Measurements from ENCODE around the gene TMX4.
A peak's percentile ranks its signal among the peaks of the same experiment; 100 is the strongest.
"Not testable (repeated sequence)": the region's sequence is repeated elsewhere in the genome, so short reads cannot be mapped to it uniquely, and the experiment has no call there.

The TMX4 gene

DNA sequence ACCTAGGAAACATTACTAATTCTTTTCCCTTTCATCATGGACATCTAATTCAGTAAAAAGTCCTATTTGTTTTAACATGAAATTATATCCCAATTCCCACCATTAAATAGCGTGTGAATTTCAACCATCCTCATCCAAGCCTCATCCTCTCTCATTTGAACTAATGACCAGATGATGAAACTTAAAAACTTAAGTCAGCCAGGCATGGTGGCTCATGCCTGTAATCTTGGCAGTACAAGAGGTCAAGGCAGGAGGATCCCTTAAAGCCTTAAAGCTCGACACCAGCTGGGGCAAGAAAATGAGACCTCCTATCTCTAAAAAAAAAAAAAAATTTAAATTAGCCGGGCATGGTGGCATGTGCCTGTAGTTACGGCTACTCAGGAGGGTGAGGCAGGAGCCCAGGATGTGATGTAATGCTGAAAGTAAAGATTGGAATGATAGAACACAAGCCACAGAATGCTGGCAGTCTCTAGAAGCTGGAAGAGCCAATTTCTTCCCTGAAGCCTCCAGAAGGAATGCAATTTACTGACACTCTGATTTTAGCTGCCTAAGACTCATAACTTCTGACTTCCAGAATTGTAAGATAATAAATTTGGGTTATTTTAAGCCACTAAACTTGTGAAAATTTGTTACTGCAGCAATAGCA lies 52.2 kb downstream of the TMX4 start:
- 92% methylated on average over 4 of the region's 4 CpGs for WGBS
- no peaks in the 10 kb centered on the region for H3K9me3 ChIP-seq (ENCODE audit: insufficient read depth, low read depth, low read length)
- H3K27ac ChIP-seq (ENCODE audit: low read depth, low read length) = no peak overlapping the region
- H3K27me3 ChIP-seq (ENCODE audit: insufficient read depth, low read length) = no peaks in the 10 kb centered on the region
- no peak overlapping the region for H3K9ac ChIP-seq (ENCODE audit: low read depth, low read length)
- H3K36me3 ChIP-seq (ENCODE audit: insufficient read depth, low read length) = no peaks in the 10 kb centered on the region
- no peak overlapping the region for H3K4me3 ChIP-seq (ENCODE audit: low read length)
- no peaks in the 10 kb centered on the region for H3K4me1 ChIP-seq (ENCODE audit: insufficient read depth, low read length)

DNA sequence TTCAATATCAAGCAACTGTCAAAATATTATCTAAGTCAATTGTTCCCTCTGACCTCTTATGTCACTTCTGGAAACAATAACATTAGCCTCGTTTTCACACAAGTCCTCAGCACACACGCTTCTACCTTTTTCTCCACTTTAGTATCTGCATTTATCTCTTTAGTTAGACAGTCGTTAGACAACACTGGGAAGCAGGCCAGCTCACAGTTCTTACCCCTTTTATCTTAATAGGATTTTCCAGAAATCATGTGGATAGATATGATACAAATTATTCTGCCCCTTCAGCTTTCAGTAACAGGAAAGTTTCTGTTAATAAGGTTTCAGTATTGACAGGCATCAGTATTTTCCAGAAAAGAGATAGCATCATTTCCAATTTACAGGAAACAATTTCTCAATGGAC lies 53.4 kb downstream of the TMX4 start:
- Histone ChIP-seq H3K9ac (ENCODE audit: low read depth, low read length) (no peak overlapping the region), H3K9me3 (ENCODE audit: insufficient read depth, low read depth, low read length) (no peaks in the 10 kb centered on the region), H3K4me1 (ENCODE audit: insufficient read depth, low read length) (no peaks in the 10 kb centered on the region), H3K27ac (ENCODE audit: low read depth, low read length) (no peak overlapping the region), H3K27me3 (ENCODE audit: insufficient read depth, low read length) (no peaks in the 10 kb centered on the region), H3K36me3 (ENCODE audit: insufficient read depth, low read length) (no peaks in the 10 kb centered on the region), H3K4me3 (ENCODE audit: low read length) (no peak overlapping the region)
- 89% methylated on average over 3 of the region's 3 CpGs for WGBS

DNA sequence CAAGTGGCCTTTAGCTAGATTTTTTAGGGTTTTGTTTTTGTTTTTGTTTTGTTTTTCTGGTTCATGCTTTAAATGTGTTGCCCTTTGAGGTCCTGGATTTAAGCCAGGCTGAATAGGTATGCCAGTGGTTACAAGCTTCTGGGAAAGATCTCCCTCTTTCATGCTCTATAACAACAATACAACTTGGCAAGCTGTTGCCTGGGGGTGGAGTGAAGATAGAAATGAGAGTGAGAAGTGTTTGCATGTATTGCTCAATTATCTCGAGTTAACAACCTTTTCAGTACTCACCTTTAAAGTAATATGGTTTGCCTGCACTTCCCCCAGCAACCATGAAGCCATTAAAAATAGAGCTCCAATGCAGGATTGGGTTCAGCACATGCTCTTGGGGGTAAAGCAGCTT lies 60.1 kb downstream of the TMX4 start:
- peaks cover 26% of the 10 kb centered on the region for H3K9me3 ChIP-seq (ENCODE audit: insufficient read depth, low read depth, low read length)
- H3K27me3 ChIP-seq (ENCODE audit: insufficient read depth, low read length) = no peaks in the 10 kb centered on the region
- H3K36me3 ChIP-seq (ENCODE audit: insufficient read depth, low read length) = no peaks in the 10 kb centered on the region
- H3K27ac ChIP-seq (ENCODE audit: low read depth, low read length) = no peak overlapping the region
- H3K4me1 ChIP-seq (ENCODE audit: insufficient read depth, low read length) = no peaks in the 10 kb centered on the region
- H3K4me3 ChIP-seq (ENCODE audit: low read length) = no peak overlapping the region
- H3K9ac ChIP-seq (ENCODE audit: low read depth, low read length) = no peak overlapping the region
- 100% methylated on average over 1 of the region's 1 CpG for WGBS

DNA sequence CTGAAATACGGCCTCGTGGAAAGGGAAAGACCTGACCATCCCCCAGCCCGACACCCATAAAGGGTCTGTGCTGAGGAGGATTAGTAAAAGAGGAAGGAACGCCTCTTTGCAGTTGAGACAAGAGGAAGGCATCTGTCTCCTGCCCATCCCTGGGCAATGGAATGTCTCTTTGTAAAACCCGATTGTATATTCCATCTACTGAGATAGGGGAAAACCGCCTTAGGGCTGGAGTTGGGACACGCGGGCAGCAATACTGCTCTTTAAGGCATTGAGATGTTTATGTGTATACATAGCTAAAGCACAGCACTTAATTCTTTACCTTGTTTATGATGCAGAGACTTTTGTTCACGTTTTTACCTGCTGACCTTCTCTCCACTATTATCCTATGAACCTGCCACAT lies 63.0 kb downstream of the TMX4 start:
- WGBS = 93% methylated on average over 7 of the region's 9 CpGs
- not testable (repeated sequence) for H3K9ac ChIP-seq (ENCODE audit: low read depth, low read length); H3K4me1 ChIP-seq (ENCODE audit: insufficient read depth, low read length); H3K27me3 ChIP-seq (ENCODE audit: insufficient read depth, low read length); H3K36me3 ChIP-seq (ENCODE audit: insufficient read depth, low read length); H3K27ac ChIP-seq (ENCODE audit: low read depth, low read length); H3K4me3 ChIP-seq (ENCODE audit: low read length)
- H3K9me3 ChIP-seq (ENCODE audit: insufficient read depth, low read depth, low read length) = peaks cover 26% of the 10 kb centered on the region

DNA sequence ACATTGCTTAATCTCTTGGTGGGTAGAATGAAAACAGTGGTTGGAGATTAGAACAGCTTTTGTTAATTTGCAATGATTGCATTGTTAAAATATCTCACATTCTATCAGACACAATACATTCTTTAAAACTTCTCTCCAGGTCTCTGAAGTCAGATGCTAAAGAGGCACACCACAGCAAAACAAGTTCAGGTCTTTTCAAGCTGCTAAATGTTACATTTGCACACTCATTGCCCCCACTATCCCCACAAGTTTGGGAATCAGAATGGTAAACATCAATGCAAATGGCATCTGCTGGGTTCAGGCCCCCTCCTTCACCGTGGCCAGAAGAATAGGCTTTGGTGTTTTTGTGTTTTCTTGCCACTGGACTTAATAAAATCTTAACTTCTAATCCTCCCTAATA lies 69.2 kb downstream of the TMX4 start:
- H3K4me1 ChIP-seq (ENCODE audit: insufficient read depth, low read length) = peaks cover 5% of the 10 kb centered on the region; the same call in 1 of the 2 replicates
- no peak overlapping the region for H3K9ac ChIP-seq (ENCODE audit: low read depth, low read length)
- no peaks in the 10 kb centered on the region for H3K36me3 ChIP-seq (ENCODE audit: insufficient read depth, low read length)
- peaks cover 8% of the 10 kb centered on the region; the same call in 1 of the 2 replicates for H3K9me3 ChIP-seq (ENCODE audit: insufficient read depth, low read depth, low read length)
- H3K4me3 ChIP-seq (ENCODE audit: low read length) = no peak overlapping the region
- H3K27ac ChIP-seq (ENCODE audit: low read depth, low read length) = peak overlapping the region; percentile 56; the same call in 1 of the 2 replicates
- H3K27me3 ChIP-seq (ENCODE audit: insufficient read depth, low read length) = no peaks in the 10 kb centered on the region
- WGBS = 67% methylated on average over 1 of the region's 1 CpG

DNA sequence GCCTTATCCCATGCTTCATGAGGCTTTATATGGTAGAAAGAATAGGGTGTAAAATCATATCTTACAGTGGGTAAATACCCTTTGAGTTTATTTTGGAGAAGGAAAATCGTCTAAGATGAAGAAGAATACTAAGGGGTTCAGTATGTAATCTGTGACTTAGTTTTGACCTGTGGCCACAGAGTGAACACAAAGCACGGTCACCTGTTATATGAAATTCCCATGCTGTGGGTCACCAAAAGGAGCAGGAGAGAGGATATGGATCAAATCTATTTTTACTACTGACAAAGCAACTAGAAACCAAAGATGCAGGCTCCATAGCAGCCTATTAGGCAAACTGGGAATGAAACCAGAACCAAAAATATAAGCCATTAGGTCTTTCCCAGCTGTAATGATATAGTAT lies 75.7 kb downstream of the TMX4 start:
- H3K9me3 ChIP-seq (ENCODE audit: insufficient read depth, low read depth, low read length) = peaks cover 18% of the 10 kb centered on the region
- H3K36me3 ChIP-seq (ENCODE audit: insufficient read depth, low read length) = no peaks in the 10 kb centered on the region
- H3K4me1 ChIP-seq (ENCODE audit: insufficient read depth, low read length) = no peaks in the 10 kb centered on the region
- H3K27ac ChIP-seq (ENCODE audit: low read depth, low read length) = no peak overlapping the region
- H3K9ac ChIP-seq (ENCODE audit: low read depth, low read length) = no peak overlapping the region
- 75% methylated on average over 2 of the region's 2 CpGs for WGBS
- H3K27me3 ChIP-seq (ENCODE audit: insufficient read depth, low read length) = no peaks in the 10 kb centered on the region
- no peak overlapping the region for H3K4me3 ChIP-seq (ENCODE audit: low read length)

DNA sequence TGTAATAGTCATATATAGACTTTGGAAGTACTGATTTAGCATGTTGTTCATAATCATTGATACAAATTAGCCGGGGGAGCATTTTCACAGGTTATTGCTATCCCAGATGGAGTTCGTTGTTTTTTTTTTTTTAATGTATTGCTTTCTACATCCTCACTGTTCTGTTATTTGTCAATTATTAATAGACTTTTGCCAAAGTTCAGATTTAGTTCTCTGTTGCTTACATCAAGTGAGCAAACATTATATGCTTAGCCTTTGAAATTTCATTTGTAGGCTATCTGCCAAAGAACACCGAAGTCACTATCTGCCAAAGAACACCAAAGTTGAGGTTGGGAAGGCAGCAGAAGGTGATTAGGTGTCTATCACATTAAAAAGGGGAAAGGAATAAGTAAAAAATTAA lies 79.2 kb downstream of the TMX4 start, which contains the start of gene HAO1:
Gene HAO1 (minus strand): TSS at position 118 of the 400 bp plus-strand sequence. CDS start 36 bp downstream, at position 82.
- Histone ChIP-seq H3K9ac (ENCODE audit: low read depth, low read length) (no peak within 1 kb of the TSS), H3K9me3 (ENCODE audit: insufficient read depth, low read depth, low read length) (peaks cover 10% of the 10 kb centered on the region), H3K4me3 (ENCODE audit: low read length) (no peak within 1 kb of the TSS), H3K4me1 (ENCODE audit: insufficient read depth, low read length) (peaks cover 5% of the 10 kb centered on the region; the same call in 1 of the 2 replicates), H3K27me3 (ENCODE audit: insufficient read depth, low read length) (no peaks in the 10 kb centered on the region), H3K27ac (ENCODE audit: low read depth, low read length) (no peak within 1 kb of the TSS), H3K36me3 (ENCODE audit: insufficient read depth, low read length) (no peaks in the 10 kb centered on the region)
- WGBS = 100% methylated on average over 2 of the region's 3 CpGs

DNA sequence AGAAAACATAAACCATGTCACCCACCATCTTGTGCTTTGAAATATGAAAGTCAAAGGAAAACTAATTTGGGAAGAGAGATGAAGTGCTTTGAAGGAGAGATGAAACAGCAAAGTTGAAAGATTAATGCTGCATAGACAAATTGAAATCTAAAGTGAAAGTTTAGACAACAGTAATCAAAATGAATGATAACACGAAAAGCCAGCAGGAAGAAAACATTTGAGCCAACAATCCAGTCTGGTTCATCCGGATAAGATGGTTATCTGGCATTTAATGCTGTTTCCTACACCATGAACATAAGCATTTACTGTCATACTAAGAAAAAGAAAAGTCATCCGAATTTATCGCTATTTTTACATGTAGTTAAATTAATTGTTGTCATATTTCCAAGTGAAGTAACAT lies 79.9 kb downstream of the TMX4 start:
- no peaks in the 10 kb centered on the region for H3K27me3 ChIP-seq (ENCODE audit: insufficient read depth, low read length)
- peaks cover 5% of the 10 kb centered on the region; the same call in 1 of the 2 replicates for H3K4me1 ChIP-seq (ENCODE audit: insufficient read depth, low read length)
- 96% methylated on average over 2 of the region's 4 CpGs for WGBS
- H3K4me3 ChIP-seq (ENCODE audit: low read length) = no peak overlapping the region
- H3K9me3 ChIP-seq (ENCODE audit: insufficient read depth, low read depth, low read length) = peaks cover 10% of the 10 kb centered on the region
- no peak overlapping the region for H3K9ac ChIP-seq (ENCODE audit: low read depth, low read length)
- no peaks in the 10 kb centered on the region for H3K36me3 ChIP-seq (ENCODE audit: insufficient read depth, low read length)
- H3K27ac ChIP-seq (ENCODE audit: low read depth, low read length) = no peak overlapping the region

DNA sequence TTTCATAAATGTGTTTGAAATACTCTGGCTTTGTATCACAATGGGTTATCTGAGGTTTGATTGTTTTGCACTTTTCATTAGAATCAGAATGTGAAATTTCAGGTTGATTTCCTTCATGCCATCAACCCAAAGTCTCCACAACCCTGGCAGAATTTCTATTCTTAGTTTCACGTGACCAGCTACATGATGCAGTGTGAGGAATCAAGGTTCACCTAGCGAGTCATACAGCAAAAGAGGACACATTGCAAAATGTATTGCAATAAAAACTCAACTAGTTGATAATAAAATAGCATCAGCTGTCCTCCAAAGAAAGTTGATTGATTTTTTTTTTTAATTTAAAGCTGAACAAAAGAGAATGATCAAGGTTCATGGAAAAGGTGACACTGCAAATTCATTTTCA lies 81.5 kb downstream of the TMX4 start:
- Histone ChIP-seq H3K4me1 (ENCODE audit: insufficient read depth, low read length) (peaks cover 5% of the 10 kb centered on the region; the same call in 1 of the 2 replicates), H3K9me3 (ENCODE audit: insufficient read depth, low read depth, low read length) (peaks cover 10% of the 10 kb centered on the region), H3K27me3 (ENCODE audit: insufficient read depth, low read length) (no peaks in the 10 kb centered on the region), H3K36me3 (ENCODE audit: insufficient read depth, low read length) (no peaks in the 10 kb centered on the region), H3K9ac (ENCODE audit: low read depth, low read length) (no peak overlapping the region), H3K27ac (ENCODE audit: low read depth, low read length) (no peak overlapping the region), H3K4me3 (ENCODE audit: low read length) (no peak overlapping the region)
- WGBS = 100% methylated on average over 2 of the region's 2 CpGs

DNA sequence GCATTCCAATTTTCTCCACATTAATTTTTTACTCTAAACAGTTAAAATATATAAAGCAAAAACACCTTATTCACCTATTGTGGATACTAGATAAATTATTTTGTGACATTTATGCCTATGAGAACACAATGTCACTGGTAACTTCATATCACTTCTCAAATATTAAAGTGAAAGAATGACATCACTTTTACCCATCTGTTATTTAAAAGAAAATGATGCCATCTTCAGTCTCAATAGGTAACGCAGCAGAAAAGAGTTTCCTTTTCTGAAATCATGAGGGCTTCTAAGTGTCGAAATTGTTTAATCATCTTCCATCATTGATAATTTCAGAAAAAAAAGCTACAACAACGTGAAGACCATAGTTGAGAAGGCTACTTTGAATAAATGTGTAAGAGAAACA lies 82.2 kb downstream of the TMX4 start:
- Histone ChIP-seq H3K27me3 (ENCODE audit: insufficient read depth, low read length) (no peaks in the 10 kb centered on the region), H3K36me3 (ENCODE audit: insufficient read depth, low read length) (no peaks in the 10 kb centered on the region), H3K27ac (ENCODE audit: low read depth, low read length) (no peak overlapping the region), H3K9me3 (ENCODE audit: insufficient read depth, low read depth, low read length) (peaks cover 10% of the 10 kb centered on the region), H3K4me1 (ENCODE audit: insufficient read depth, low read length) (peaks cover 5% of the 10 kb centered on the region; the same call in 1 of the 2 replicates), H3K9ac (ENCODE audit: low read depth, low read length) (no peak overlapping the region), H3K4me3 (ENCODE audit: low read length) (no peak overlapping the region)
- WGBS = 100% methylated on average over 3 of the region's 3 CpGs

DNA sequence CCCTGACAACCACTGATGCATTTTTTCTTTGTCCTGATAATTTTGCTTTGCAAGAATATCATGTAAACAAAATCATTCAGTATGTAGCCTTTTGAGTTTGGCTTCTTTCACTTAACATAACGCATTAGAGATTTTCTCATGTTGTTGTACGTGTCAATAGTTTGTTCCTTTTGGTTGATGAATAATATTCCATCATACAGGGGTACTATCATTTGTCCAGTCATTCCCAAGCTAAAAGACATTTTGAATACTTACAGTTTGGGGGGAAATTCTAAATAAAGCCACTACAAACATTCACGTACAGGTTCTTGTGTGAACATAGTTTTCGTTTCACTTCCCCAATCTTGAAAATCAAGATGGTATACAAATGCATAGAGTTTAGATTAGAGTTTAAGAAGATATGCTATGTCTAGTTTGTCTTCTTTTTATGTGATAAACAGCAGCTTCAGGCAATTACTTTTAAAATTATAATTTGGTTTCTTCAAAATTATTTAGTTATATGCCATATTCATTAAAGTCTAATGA lies 84.5 kb downstream of the TMX4 start:
- no peaks in the 10 kb centered on the region for H3K27me3 ChIP-seq (ENCODE audit: insufficient read depth, low read length)
- no peak overlapping the region for H3K27ac ChIP-seq (ENCODE audit: low read depth, low read length)
- no peaks in the 10 kb centered on the region for H3K9me3 ChIP-seq (ENCODE audit: insufficient read depth, low read depth, low read length)
- H3K4me3 ChIP-seq (ENCODE audit: low read length) = no peak overlapping the region
- peaks cover 5% of the 10 kb centered on the region; the same call in 1 of the 2 replicates for H3K4me1 ChIP-seq (ENCODE audit: insufficient read depth, low read length)
- H3K36me3 ChIP-seq (ENCODE audit: insufficient read depth, low read length) = no peaks in the 10 kb centered on the region
- 80% methylated on average over 1 of the region's 4 CpGs for WGBS
- H3K9ac ChIP-seq (ENCODE audit: low read depth, low read length) = no peak overlapping the region
